ENCODE results near the gene STAMBP. TPM values are rescaled to one million over a fixed set of nuclear protein-coding genes. Genes with fewer than 3 reads are reported as not detected.
A peak's percentile ranks its signal among the peaks of the same experiment; 100 is the strongest.
"Not testable (repeated sequence)": the region's sequence is repeated elsewhere in the genome, so short reads cannot be mapped to it uniquely, and the experiment has no call there.

The STAMBP gene
- total RNA-seq: 10 to 100 TPM; 80.5 to 80.7 TPM

- intact Hi-C loops (cut with micrococcal nuclease): loop anchor here (1.0 to 10.0 kb wide), 8 partner anchors 49 to 706 kb away; partner anchors contain the start of genes DUSP11, MTHFD2, TPRKB and WBP1
- peak within 1 kb of the TSS; percentile 94 for H3K27ac Mint-ChIP-seq
- H3K36me3 Mint-ChIP-seq (ENCODE audit: low read depth): peaks cover 17% of the 10 kb centered on the region
- peak; percentile 96 for DNase-seq
- CTCF ChIA-PET: interaction anchor here (0.5 to 3.5 kb wide), 17 partner anchors 11 to 506 kb away, joined by 3 to 32 read pairs (median 5); partner anchors contain the start of genes BOLA3 and MOB1A
- peaks cover 43% of the 10 kb centered on the region for H3K4me1 Mint-ChIP-seq (ENCODE audit: low read depth)
- peak within 1 kb of the TSS; percentile 94 for H3K4me3 Mint-ChIP-seq
- H3K27me3 Mint-ChIP-seq (ENCODE audit: low read depth): no peaks in the 10 kb centered on the region
- H3K9me3 Mint-ChIP-seq: no peaks in the 10 kb centered on the region
Observed at GRCh38 chr2:73828818-73829570, at the start of gene STAMBP. TSS of gene STAMBP (plus strand) at chr2:73828961. CDS start at chr2:73830857, 1,896 bp downstream.

GRCh38 chr2:73779467-73780236 lies 49.1 kb upstream of the STAMBP start, which contains the start of gene DUSP11:
TSS of gene DUSP11 (minus strand) at chr2:73780103. CDS start at chr2:73779974, 129 bp downstream.
- intact Hi-C loops (cut with micrococcal nuclease): loop anchor here (1.0 to 10.0 kb wide), 5 partner anchors 42 to 395 kb away; partner anchors contain the start of genes ALMS1, STAMBP and TPRKB
- Mint-ChIP-seq H3K9me3 (no peaks in the 10 kb centered on the region), H3K27ac (peak within 1 kb of the TSS; percentile 96), H3K27me3 (ENCODE audit: low read depth) (peaks cover 2% of the 10 kb centered on the region), H3K4me1 (ENCODE audit: low read depth) (peaks cover 24% of the 10 kb centered on the region), H3K36me3 (ENCODE audit: low read depth) (peaks cover 14% of the 10 kb centered on the region), H3K4me3 (peak within 1 kb of the TSS; percentile 99)
- CTCF ChIA-PET: interaction anchor here (0.7 to 0.9 kb wide), 3 partner anchors 23 to 43 kb away, joined by 3 to 5 read pairs (median 3); no protein-coding TSS in a partner anchor
- DNase-seq: peak; percentile 99

DNA sequence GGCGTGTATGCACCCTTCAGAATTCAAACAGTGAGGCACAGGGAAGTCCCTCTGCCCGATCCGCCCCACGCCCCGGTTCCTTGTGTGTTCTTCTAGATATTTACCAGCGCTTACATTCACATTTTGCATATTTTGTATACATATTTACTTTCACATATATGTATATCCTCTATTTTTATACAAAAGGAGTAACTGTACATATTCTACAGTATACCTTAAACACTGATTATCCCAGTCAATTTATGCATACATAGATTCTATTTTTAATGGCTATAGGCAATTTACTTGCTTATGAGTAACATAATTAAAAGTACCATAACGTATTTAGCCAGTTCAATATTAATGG lies 48.6 kb upstream of the STAMBP start:
- Mint-ChIP-seq H3K27me3 (ENCODE audit: low read depth) (peaks cover 2% of the 10 kb centered on the region), H3K36me3 (ENCODE audit: low read depth) (peaks cover 14% of the 10 kb centered on the region), H3K9me3 (no peaks in the 10 kb centered on the region), H3K4me1 (ENCODE audit: low read depth) (peaks cover 24% of the 10 kb centered on the region), H3K27ac (peak overlapping the region; percentile 96), H3K4me3 (peak overlapping the region; percentile 99)
- no peak for DNase-seq
- CTCF ChIA-PET: interaction anchor here (0.6 to 0.7 kb wide), 3 partner anchors 42 to 163 kb away, joined by 3 read pairs; no protein-coding TSS in a partner anchor
- intact Hi-C loops (cut with micrococcal nuclease): loop anchor here (1.0 kb wide), 4 partner anchors 41 to 100 kb away; partner anchors contain the start of genes STAMBP and TPRKB

DNA sequence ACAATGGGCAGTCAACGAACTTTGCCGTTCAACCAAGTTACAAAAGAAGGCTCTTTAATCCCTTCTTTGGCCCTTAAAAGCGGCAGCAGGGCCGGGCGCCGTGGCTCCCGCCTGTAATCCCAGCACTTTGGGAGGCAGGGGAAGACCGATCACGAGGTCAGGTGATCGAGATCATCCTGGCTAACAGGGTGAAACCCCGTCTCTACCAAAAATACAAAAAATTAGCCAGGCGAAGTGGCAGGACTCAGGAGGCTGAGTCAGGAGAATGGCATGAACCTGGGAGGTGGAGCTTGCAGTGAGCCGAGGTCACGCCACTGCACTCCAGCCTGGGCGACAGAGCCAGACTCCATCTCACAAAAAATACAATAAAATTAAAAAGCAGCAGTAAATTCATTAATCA lies 45.4 kb upstream of the STAMBP start:
- H3K27ac Mint-ChIP-seq; intact Hi-C loops (cut with micrococcal nuclease); H3K36me3 Mint-ChIP-seq (ENCODE audit: low read depth); H3K4me1 Mint-ChIP-seq (ENCODE audit: low read depth); H3K27me3 Mint-ChIP-seq (ENCODE audit: low read depth); H3K9me3 Mint-ChIP-seq; H3K4me3 Mint-ChIP-seq; DNase-seq; CTCF ChIA-PET: not testable (repeated sequence)

DNA sequence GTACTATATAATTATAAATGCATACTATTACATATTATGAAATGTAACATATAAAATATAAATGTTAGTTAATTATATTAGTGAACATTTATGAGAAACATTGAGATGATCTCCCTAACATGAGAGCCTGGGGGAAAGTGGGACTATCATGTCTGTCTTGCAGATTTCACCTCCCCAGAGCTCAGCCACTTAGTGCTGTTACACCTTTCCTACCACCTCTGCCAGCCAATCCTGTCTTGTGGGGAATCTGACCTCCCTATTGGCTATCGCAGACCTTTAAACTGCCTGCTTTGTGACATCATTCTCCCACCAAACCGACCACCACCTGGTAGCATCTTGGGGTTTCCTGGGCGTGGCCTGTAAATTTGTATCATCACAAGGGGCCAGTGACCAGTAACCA lies 44.9 kb upstream of the STAMBP start, which contains the start of gene C2orf78:
TSS of gene C2orf78 (plus strand) at position 301 of the 400 bp plus-strand sequence. CDS start 127 bp downstream, outside the sequence.
- H3K4me3 Mint-ChIP-seq; intact Hi-C loops (cut with micrococcal nuclease): not testable (repeated sequence)

GRCh38 chr2:73811878-73812277 lies 16.9 kb upstream of the STAMBP start:
- H3K4me3 Mint-ChIP-seq: no peak overlapping the region
- CTCF ChIA-PET: interaction anchor here (1.0 to 1.5 kb wide), 2 partner anchors 8 to 524 kb away, joined by 3 to 4 read pairs; no protein-coding TSS in a partner anchor
- DNase-seq: no peak
- H3K9me3 Mint-ChIP-seq: no peaks in the 10 kb centered on the region
- no peaks in the 10 kb centered on the region for H3K4me1 Mint-ChIP-seq (ENCODE audit: low read depth)
- no peaks in the 10 kb centered on the region for H3K36me3 Mint-ChIP-seq (ENCODE audit: low read depth)
- intact Hi-C loops (cut with micrococcal nuclease): no loop called here
- H3K27ac Mint-ChIP-seq: no peak overlapping the region
- peaks cover 5% of the 10 kb centered on the region for H3K27me3 Mint-ChIP-seq (ENCODE audit: low read depth)

More for the DNA sequence above, 44.9 kb upstream of the STAMBP start, which contains the start of gene C2orf78:
- DNase-seq; H3K9me3 Mint-ChIP-seq; H3K27ac Mint-ChIP-seq; H3K36me3 Mint-ChIP-seq (ENCODE audit: low read depth); H3K27me3 Mint-ChIP-seq (ENCODE audit: low read depth); CTCF ChIA-PET; H3K4me1 Mint-ChIP-seq (ENCODE audit: low read depth): not testable (repeated sequence)

- H3K36me3 Mint-ChIP-seq (ENCODE audit: low read depth): no peaks in the 10 kb centered on the region
- H3K27ac Mint-ChIP-seq: no peak overlapping the region
- H3K4me1 Mint-ChIP-seq (ENCODE audit: low read depth): no peaks in the 10 kb centered on the region
- H3K4me3 Mint-ChIP-seq: no peak overlapping the region
- no peaks in the 10 kb centered on the region for H3K9me3 Mint-ChIP-seq
- H3K27me3 Mint-ChIP-seq (ENCODE audit: low read depth): peaks cover 5% of the 10 kb centered on the region
- no peak for DNase-seq
- CTCF ChIA-PET: no interaction called here
- intact Hi-C loops (cut with micrococcal nuclease): no loop called here
Observed at GRCh38 chr2:73812635-73813034, 16.1 kb upstream of the STAMBP start.

GRCh38 chr2:73818296-73818695 lies 10.5 kb upstream of the STAMBP start:
- peaks cover 3% of the 10 kb centered on the region for H3K27me3 Mint-ChIP-seq (ENCODE audit: low read depth)
- H3K4me1 Mint-ChIP-seq (ENCODE audit: low read depth): peaks cover 28% of the 10 kb centered on the region
- DNase-seq: no peak
- no peaks in the 10 kb centered on the region for H3K9me3 Mint-ChIP-seq
- no peak overlapping the region for H3K4me3 Mint-ChIP-seq
- intact Hi-C loops (cut with micrococcal nuclease): no loop called here
- no peaks in the 10 kb centered on the region for H3K36me3 Mint-ChIP-seq (ENCODE audit: low read depth)
- CTCF ChIA-PET: interaction anchor here (0.6 kb wide), 1 partner anchor 372 kb away, joined by 3 read pairs; no protein-coding TSS in a partner anchor
- H3K27ac Mint-ChIP-seq: no peak overlapping the region

DNA sequence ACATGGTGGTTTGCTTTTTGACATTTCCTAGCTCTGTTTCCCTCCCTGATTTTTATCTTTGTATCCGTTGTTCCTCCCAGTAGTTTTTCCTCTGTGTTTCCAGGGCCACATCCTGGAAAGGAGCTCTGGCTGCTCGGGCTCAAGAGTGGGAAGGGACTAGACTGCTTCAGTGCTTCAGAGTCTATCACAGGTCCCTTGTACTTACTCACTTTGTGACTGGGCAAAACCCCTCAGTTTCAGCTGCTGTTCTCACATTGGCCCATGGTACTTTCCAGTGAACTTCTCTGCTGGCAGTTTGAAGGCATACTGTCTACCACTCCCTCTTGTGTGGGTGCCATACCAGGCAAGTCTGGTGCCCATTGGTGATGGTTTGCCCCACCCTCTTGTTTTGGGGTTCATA lies 7.5 kb upstream of the STAMBP start:
- peaks cover 33% of the 10 kb centered on the region for H3K4me1 Mint-ChIP-seq (ENCODE audit: low read depth)
- H3K9me3 Mint-ChIP-seq: no peaks in the 10 kb centered on the region
- peak; percentile 78 for DNase-seq
- H3K27ac Mint-ChIP-seq: peak overlapping the region; percentile 79
- CTCF ChIA-PET: interaction anchor here (0.7 to 5.3 kb wide), 3 partner anchors 42 to 328 kb away, joined by 3 to 66 read pairs (median 4); partner anchors contain the start of genes BOLA3 and DUSP11
- no peaks in the 10 kb centered on the region for H3K27me3 Mint-ChIP-seq (ENCODE audit: low read depth)
- no peak overlapping the region for H3K4me3 Mint-ChIP-seq
- intact Hi-C loops (cut with micrococcal nuclease): loop anchor here (1.0 to 10.0 kb wide), 6 partner anchors 41 to 714 kb away; partner anchors contain the start of genes DUSP11 and TPRKB
- H3K36me3 Mint-ChIP-seq (ENCODE audit: low read depth): no peaks in the 10 kb centered on the region

DNA sequence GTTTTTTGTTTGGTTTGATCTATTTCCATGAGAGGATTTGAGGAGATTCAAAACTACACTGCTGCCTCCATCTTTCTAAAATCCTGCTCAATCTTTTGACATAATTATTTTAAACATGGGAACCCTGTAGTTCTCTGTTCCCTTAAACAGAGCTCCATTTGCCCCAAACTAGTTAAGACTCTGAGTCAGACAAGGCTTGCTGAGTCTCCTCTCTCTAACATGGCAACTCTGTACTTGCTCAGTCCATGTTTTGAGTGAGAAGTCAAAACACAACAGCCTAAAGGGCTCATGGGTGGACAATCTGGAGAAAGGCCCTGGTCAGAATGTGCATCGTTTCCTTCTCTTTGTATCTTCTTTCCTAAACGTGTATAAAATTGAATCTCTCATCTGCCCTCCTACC lies 7.1 kb upstream of the STAMBP start:
- Mint-ChIP-seq H3K4me1 (ENCODE audit: low read depth) (peaks cover 33% of the 10 kb centered on the region), H3K4me3 (no peak overlapping the region), H3K9me3 (no peaks in the 10 kb centered on the region), H3K27ac (peak overlapping the region; percentile 79), H3K27me3 (ENCODE audit: low read depth) (no peaks in the 10 kb centered on the region), H3K36me3 (ENCODE audit: low read depth) (no peaks in the 10 kb centered on the region)
- intact Hi-C loops (cut with micrococcal nuclease): loop anchor here (1.0 to 10.0 kb wide), 7 partner anchors 10 to 713 kb away; partner anchors contain the start of genes DUSP11 and TPRKB
- CTCF ChIA-PET: interaction anchor here (0.6 to 5.3 kb wide), 7 partner anchors 42 to 393 kb away, joined by 3 to 66 read pairs (median 4); partner anchors contain the start of genes BOLA3 and DUSP11
- DNase-seq: no peak

GRCh38 chr2:73822276-73822675 lies 6.5 kb upstream of the STAMBP start:
- H3K27me3 Mint-ChIP-seq (ENCODE audit: low read depth): no peaks in the 10 kb centered on the region
- peak; percentile 62 for DNase-seq
- peak overlapping the region; percentile 79 for H3K27ac Mint-ChIP-seq
- CTCF ChIA-PET: interaction anchor here (0.6 to 5.3 kb wide), 10 partner anchors 18 to 513 kb away, joined by 3 to 66 read pairs (median 6); partner anchors contain the start of genes BOLA3 and DUSP11
- H3K36me3 Mint-ChIP-seq (ENCODE audit: low read depth): no peaks in the 10 kb centered on the region
- no peak overlapping the region for H3K4me3 Mint-ChIP-seq
- peaks cover 33% of the 10 kb centered on the region for H3K4me1 Mint-ChIP-seq (ENCODE audit: low read depth)
- no peaks in the 10 kb centered on the region for H3K9me3 Mint-ChIP-seq
- intact Hi-C loops (cut with micrococcal nuclease): loop anchor here (1.0 to 10.0 kb wide), 4 partner anchors 9 to 713 kb away; no protein-coding TSS in a partner anchor
